ENCODE measurements around the gene NUF2.

- no peak for TF ChIP-seq EZH2 (IDR thresholded peaks at IDR 0.05; ENCODE audit: insufficient read depth, poor library complexity, severe bottlenecking)
- no peak for TF ChIP-seq EZH2phosphoT487 (IDR thresholded peaks at IDR 0.05; ENCODE audit: insufficient read depth, low read depth)
Measured at GRCh38 chr1:163397451-163398200, 75.9 kb downstream of the NUF2 start.
